Ishikawa (cell line): Measurements from ENCODE around the gene LYSMD3.

Source experiments
- CEBPB ChIP-seq: IDR thresholded peaks from 2 replicates; pipeline ENCODE4 v1.6.1; 2012
- CREB1 ChIP-seq: IDR thresholded peaks from 2 replicates; pipeline ENCODE4 v1.6.1; 2012; ENCODE audit warnings: low read depth
- EGR1 ChIP-seq: IDR thresholded peaks from 2 replicates; pipeline ENCODE4 v1.6.1; 2012
- EP300 ChIP-seq: IDR thresholded peaks from 2 replicates; pipeline ENCODE4 v1.6.1; 2012; ENCODE audit warnings: borderline replicate concordance
- FOXM1 ChIP-seq: IDR thresholded peaks from 2 replicates; pipeline ENCODE4 v1.6.1; 2012; ENCODE audit warnings: low read depth, borderline replicate concordance
- MAX ChIP-seq: IDR thresholded peaks from 2 replicates; pipeline ENCODE4 v1.6.1; 2012
- NFIC ChIP-seq: IDR thresholded peaks from 2 replicates; pipeline ENCODE4 v1.6.1; 2012
- RAD21 ChIP-seq: IDR thresholded peaks from 2 replicates; pipeline ENCODE4 v1.6.1; 2012; ENCODE audit warnings: low read depth
- TAF1 ChIP-seq: IDR thresholded peaks from 2 replicates; pipeline ENCODE4 v1.6.1; 2012; ENCODE audit warnings: low read depth, mild to moderate bottlenecking
- TCF12 ChIP-seq: IDR thresholded peaks from 2 replicates; pipeline ENCODE4 v1.6.1; 2012; ENCODE audit warnings: low read depth
- TEAD4 ChIP-seq: IDR thresholded peaks from 2 replicates; pipeline ENCODE4 v1.6.1; 2012
- USF1 ChIP-seq: IDR thresholded peaks from 2 replicates; pipeline ENCODE4 v1.6.1; 2012
- YY1 ChIP-seq: IDR thresholded peaks from 2 replicates; pipeline ENCODE4 v1.6.1; 2012; ENCODE audit warnings: low read depth
- ZBTB7A ChIP-seq: IDR thresholded peaks from 2 replicates; pipeline ENCODE4 v1.6.1; 2012; ENCODE audit warnings: low read depth
- TF ChIP-seq, protein P1 (sequence below): IDR thresholded peaks from 2 replicates; pipeline ENCODE4 v1.6.1; 2012; ENCODE audit warnings: low read depth, mild to moderate bottlenecking

LYSMD3 gene

GRCh38 chr5:90560771-90561170 is 31.4 kb upstream of the LYSMD3 start:
- TF ChIP-seq TEAD4 (no peak), MAX (no peak), RAD21 (no peak), EGR1 (no peak)

DNA sequence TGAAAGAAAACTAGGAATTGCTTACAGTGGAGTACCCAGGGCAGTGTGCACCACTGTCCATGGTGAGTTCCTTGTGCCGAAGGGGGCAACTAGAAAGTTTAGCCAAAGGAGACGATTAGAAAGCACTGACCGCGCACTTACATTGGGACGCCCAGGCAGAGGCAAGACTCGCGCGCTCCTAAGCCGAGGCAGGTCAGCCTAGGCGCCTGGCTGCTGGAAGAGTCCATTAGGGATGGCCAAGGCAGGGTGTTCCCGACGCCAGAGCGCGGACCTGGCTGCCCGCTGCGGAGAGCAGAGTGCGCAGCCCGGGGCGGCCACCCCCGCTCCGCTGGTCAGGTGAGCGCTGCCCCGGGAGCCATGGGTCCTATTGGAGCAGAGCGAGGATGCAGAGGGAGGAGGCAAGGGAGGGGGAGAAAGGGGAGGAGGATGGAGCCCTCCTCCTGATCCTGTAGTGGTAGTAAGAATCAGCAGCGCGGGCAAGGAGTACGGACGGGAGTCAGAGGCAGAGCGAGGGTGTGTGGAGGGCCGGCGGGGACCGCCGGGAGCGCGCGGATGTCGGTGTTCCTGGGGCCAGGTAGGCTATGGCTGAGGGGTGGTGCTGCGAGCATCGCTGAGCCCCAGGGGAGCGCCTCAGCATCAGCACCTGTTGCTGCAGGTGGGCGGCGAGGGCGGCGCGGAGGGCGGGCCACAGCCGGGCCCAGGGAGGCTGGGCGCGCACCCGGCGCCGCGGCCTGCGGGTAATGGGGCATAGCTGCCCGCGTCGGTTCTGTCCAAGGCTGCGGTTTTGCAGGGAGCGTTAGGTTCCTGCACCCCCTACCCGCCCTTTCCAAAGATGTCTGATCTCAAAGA is 29.2 kb upstream of the LYSMD3 start, which contains the start of gene ADGRV1:
Gene ADGRV1 (plus strand): TSS at position 454 of the 849 bp plus-strand sequence. CDS start 99 bp downstream, at position 553.
- TF ChIP-seq MAX (peak; percentile 78), EGR1 (peak; percentile 60; the same call in 1 of the 2 replicates), YY1 (no peak), TEAD4 (peak; percentile 28; the same call in 1 of the 2 replicates), CREB1 (0 out of 2 replicates have a peak, but pooled peaks have one; percentile 44), TAF1 (peak; percentile 86), EP300 (peak; percentile 74), ZBTB7A (no peak), NFIC (no peak), TCF12 (0 out of 2 replicates have a peak, but pooled peaks have one; percentile 52), CEBPB (no peak), USF1 (peak; percentile 49; the same call in 1 of the 2 replicates), RAD21 (no peak), FOXM1 (peak; percentile 65; the same call in 1 of the 2 replicates)
- TF ChIP-seq, protein P1, sequence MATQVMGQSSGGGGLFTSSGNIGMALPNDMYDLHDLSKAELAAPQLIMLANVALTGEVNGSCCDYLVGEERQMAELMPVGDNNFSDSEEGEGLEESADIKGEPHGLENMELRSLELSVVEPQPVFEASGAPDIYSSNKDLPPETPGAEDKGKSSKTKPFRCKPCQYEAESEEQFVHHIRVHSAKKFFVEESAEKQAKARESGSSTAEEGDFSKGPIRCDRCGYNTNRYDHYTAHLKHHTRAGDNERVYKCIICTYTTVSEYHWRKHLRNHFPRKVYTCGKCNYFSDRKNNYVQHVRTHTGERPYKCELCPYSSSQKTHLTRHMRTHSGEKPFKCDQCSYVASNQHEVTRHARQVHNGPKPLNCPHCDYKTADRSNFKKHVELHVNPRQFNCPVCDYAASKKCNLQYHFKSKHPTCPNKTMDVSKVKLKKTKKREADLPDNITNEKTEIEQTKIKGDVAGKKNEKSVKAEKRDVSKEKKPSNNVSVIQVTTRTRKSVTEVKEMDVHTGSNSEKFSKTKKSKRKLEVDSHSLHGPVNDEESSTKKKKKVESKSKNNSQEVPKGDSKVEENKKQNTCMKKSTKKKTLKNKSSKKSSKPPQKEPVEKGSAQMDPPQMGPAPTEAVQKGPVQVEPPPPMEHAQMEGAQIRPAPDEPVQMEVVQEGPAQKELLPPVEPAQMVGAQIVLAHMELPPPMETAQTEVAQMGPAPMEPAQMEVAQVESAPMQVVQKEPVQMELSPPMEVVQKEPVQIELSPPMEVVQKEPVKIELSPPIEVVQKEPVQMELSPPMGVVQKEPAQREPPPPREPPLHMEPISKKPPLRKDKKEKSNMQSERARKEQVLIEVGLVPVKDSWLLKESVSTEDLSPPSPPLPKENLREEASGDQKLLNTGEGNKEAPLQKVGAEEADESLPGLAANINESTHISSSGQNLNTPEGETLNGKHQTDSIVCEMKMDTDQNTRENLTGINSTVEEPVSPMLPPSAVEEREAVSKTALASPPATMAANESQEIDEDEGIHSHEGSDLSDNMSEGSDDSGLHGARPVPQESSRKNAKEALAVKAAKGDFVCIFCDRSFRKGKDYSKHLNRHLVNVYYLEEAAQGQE, result peak; percentile 24; the same call in 1 of the 2 replicates

GRCh38 chr5:90557871-90558270 is 28.5 kb upstream of the LYSMD3 start:
- TF ChIP-seq TCF12, result no peak
- no peak for TF ChIP-seq YY1
- TF ChIP-seq NFIC, result no peak
- no peak for TF ChIP-seq CREB1
- TF ChIP-seq, protein P1, result no peak

GRCh38 chr5:90557391-90557790 is 28.0 kb upstream of the LYSMD3 start:
- no peak for TF ChIP-seq CEBPB
- TF ChIP-seq YY1, result no peak
- TF ChIP-seq TAF1, result no peak
- TF ChIP-seq NFIC, result no peak
- no peak for TF ChIP-seq TCF12
- TF ChIP-seq USF1, result no peak
- no peak for TF ChIP-seq ZBTB7A

- TF ChIP-seq CEBPB (no peak), EGR1 (no peak)
Observed at GRCh38 chr5:90555666-90556065, 26.3 kb upstream of the LYSMD3 start.

GRCh38 chr5:90554358-90555006 is 25.1 kb upstream of the LYSMD3 start:
- TF ChIP-seq CREB1 (no peak), NFIC (no peak), ZBTB7A (no peak), TAF1 (no peak), FOXM1 (no peak), EGR1 (no peak)
- TF ChIP-seq, protein P1, result no peak
